Activated naive CD4-positive, alpha-beta T cell treated with Interleukin-2 at 50 U/mL for 16 hours (primary cell): ENCODE measurements around the gene PRKAG2.

Source experiments
- DNase-seq: peaks from one replicate; pipeline ENCODE4 v3.0.0-alpha.2; 2020

PRKAG2 gene

GRCh38 chr7:151684408-151685175, 192.3 kb downstream of the PRKAG2 start:
- no peak for DNase-seq

- DNase-seq, result no peak
Measured at GRCh38 chr7:151683615-151684407, 193.1 kb downstream of the PRKAG2 start.

GRCh38 chr7:151682831-151683614, 193.9 kb downstream of the PRKAG2 start:
- no peak for DNase-seq

GRCh38 chr7:151681726-151682125, 195.2 kb downstream of the PRKAG2 start:
- no peak for DNase-seq

- no peak for DNase-seq
Measured at GRCh38 chr7:151680810-151681209, 196.1 kb downstream of the PRKAG2 start.

- DNase-seq, result no peak
Measured at GRCh38 chr7:151679881-151680612, 196.9 kb downstream of the PRKAG2 start.

- no peak for DNase-seq
Measured at GRCh38 chr7:151679071-151679708, 197.7 kb downstream of the PRKAG2 start.

GRCh38 chr7:151678227-151678604, 198.7 kb downstream of the PRKAG2 start:
- DNase-seq, result no peak

- no peak for DNase-seq
Measured at GRCh38 chr7:151677581-151678226, 199.2 kb downstream of the PRKAG2 start.

GRCh38 chr7:151676759-151677158, 200.2 kb downstream of the PRKAG2 start:
- DNase-seq, result no peak

- DNase-seq, result no peak
Measured at GRCh38 chr7:151675196-151675920, 201.6 kb downstream of the PRKAG2 start.

- DNase-seq, result no peak
Measured at GRCh38 chr7:151674161-151674920, 202.6 kb downstream of the PRKAG2 start.

- DNase-seq, result no peak
Measured at GRCh38 chr7:151673216-151673615, 203.7 kb downstream of the PRKAG2 start.

- no peak for DNase-seq
Measured at GRCh38 chr7:151672716-151673115, 204.2 kb downstream of the PRKAG2 start.

GRCh38 chr7:151671514-151671913, 205.4 kb downstream of the PRKAG2 start:
- no peak for DNase-seq

GRCh38 chr7:151669762-151670161, 207.2 kb downstream of the PRKAG2 start:
- no peak for DNase-seq

GRCh38 chr7:151666886-151667285, 210.0 kb downstream of the PRKAG2 start:
- DNase-seq, result no peak

GRCh38 chr7:151665368-151665767, 211.5 kb downstream of the PRKAG2 start:
- no peak for DNase-seq

GRCh38 chr7:151664268-151664667, 212.6 kb downstream of the PRKAG2 start:
- no peak for DNase-seq
